22Rv1 (cell line): ENCODE data around the gene CAMK2B.

Experiments
- H3K27ac ChIP-seq: fragments of 450-650 bp; 2 replicates; pipeline ENCODE4 v1.5.1; 2017
- CTCF ChIP-seq: fragments of 450-650 bp; IDR thresholded peaks from 2 replicates; pipeline ENCODE4 v1.5.1; 2017; ENCODE audit warnings: mild to moderate bottlenecking
- ZFX ChIP-seq: fragments of 450-650 bp; IDR thresholded peaks from 2 replicates; pipeline ENCODE4 v1.6.1; 2017; ENCODE audit warnings: antibody characterized with exemption, borderline replicate concordance

CAMK2B gene

GRCh38 chr7:44325201-44325671 is at the start of gene CAMK2B:
CAMK2B (minus strand) TSS chr7:44325594; CDS start chr7:44325421, 173 bp downstream.
- no peak within 1 kb of the TSS for H3K27ac ChIP-seq
- TF ChIP-seq CTCF = no peak
- TF ChIP-seq ZFX = no peak

GRCh38 chr7:44374007-44374763 is 48.8 kb upstream of the CAMK2B start:
- H3K27ac ChIP-seq = no peak overlapping the region
- TF ChIP-seq CTCF = no peak
- no peak for TF ChIP-seq ZFX

GRCh38 chr7:44373418-44373740 is 48.0 kb upstream of the CAMK2B start:
- no peak overlapping the region for H3K27ac ChIP-seq
- TF ChIP-seq CTCF (no peak), ZFX (no peak)

GRCh38 chr7:44372560-44373417 is 47.4 kb upstream of the CAMK2B start:
- H3K27ac ChIP-seq = no peak overlapping the region
- TF ChIP-seq ZFX (no peak), CTCF (no peak)

- TF ChIP-seq CTCF = no peak
- TF ChIP-seq ZFX = no peak
- H3K27ac ChIP-seq = no peak overlapping the region
Measured at GRCh38 chr7:44368885-44369284, 43.5 kb upstream of the CAMK2B start.

- no peak overlapping the region for H3K27ac ChIP-seq
Measured at GRCh38 chr7:44368455-44368854, 43.1 kb upstream of the CAMK2B start.

More at GRCh38 chr7:44368455-44368854, 43.1 kb upstream of the CAMK2B start:
- TF ChIP-seq CTCF (no peak), ZFX (no peak)
